Cardiac ventricle fibroblast (primary cell): ENCODE data around the gene TEX13A. TPM values are rescaled to one million over a fixed set of nuclear protein-coding genes. Genes with fewer than 3 reads are reported as not detected.

Experiments used
- total RNA-seq: library from RNA; depleted of rRNA; stranded (reverse); fragments of >200 nt; gene quantifications from 2 replicates; pipeline ENCODE4 v1.2.3, GENCODE V29; 2015

The TEX13A gene, protein sequence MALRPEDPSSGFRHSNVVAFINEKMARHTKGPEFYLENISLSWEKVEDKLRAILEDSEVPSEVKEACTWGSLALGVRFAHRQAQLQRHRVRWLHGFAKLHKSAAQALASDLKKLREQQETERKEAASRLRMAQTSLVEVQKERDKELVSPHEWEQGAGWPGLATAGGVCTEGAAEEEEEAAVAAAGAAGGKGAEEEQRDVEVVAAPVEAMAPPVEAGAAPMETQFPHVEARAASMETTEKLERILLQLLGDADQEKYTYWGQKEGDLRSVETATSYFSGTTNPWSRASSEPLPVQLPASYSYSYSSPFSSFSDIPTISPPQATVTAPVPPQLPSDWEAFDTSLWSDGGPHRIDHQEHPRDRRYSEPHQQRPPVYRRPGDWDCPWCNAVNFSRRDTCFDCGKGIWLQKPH
- not detected in 2 replicates for total RNA-seq

DNA sequence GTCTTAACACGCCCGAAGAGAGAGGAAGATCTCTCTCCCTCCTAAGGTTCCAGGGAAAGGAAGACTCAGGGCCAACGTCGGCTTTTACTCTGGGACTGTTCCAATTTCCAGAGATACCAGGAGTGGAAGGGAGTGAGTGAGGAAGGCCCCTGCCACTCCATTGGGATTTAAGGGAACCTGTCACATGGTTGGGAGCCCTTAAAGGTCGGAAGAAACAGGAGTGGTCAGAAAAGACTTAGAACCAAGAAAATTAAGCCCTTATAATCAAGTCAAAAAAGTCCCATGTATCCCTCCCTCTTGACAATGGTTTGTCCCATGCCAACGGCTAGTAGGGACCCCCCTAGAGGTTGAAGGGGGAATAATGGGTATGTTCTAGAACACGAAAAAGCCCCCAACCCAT is at the start of gene TEX13A:
Gene TEX13A, minus strand, starts transcription at position 59 of the 400 bp plus-strand sequence. CDS start 297 bp downstream, outside the sequence.

